IMR-90 (cell line): ENCODE data around the gene SEC24B. TPM values are rescaled to one million over a fixed set of nuclear protein-coding genes. Genes with fewer than 3 reads are reported as not detected.

Experiments used
- ATAC-seq: fragments of 200-7000 bp; cut with Tn5 transposase; 2 replicates; pipeline ENCODE4 v1.9.1; 2020; ENCODE audit warnings: low read depth, mild to moderate bottlenecking, moderate library complexity
- BruUV-seq: library from RNA; stranded (reverse); fragments of 400-500 nt; replicated peaks from 2 replicates; lab custom pipeline; 2021; lab: Mats Ljungman, UMichigan
- CTCF ChIA-PET: fragments of 300-600 bp; formaldehyde crosslinking; extraction: SDS; loops from one replicate; lab custom pipeline; 2021; ENCODE audit warnings: antibody characterized with exemption; lab: Yijun Ruan, JAX
- POLR2A ChIA-PET: fragments of 300-600 bp; sonication (Branson Sonifier 250); formaldehyde crosslinking; loops from one replicate; lab custom pipeline; 2022; ENCODE audit warnings: antibody characterized with exemption; ENCODE audit not compliant: unreplicated experiment; lab: Charles Lee
- DNase-seq: peaks from one replicate; pipeline ENCODE4 v3.0.0; 2013
- H2AFZ ChIP-seq: replicated peaks from 2 replicates; pipeline ENCODE3; 2013; ENCODE audit warnings: low read length, mild to moderate bottlenecking; ENCODE audit not compliant: poor library complexity
- H2AK5ac ChIP-seq: 2 replicates; pipeline ENCODE4 v1.6.1; 2013; ENCODE audit warnings: low read depth, low read length, inconsistent platforms
- H2AK9ac ChIP-seq: replicated peaks from 2 replicates; pipeline ENCODE3; 2013; ENCODE audit warnings: mild to moderate bottlenecking, low read depth, low read length, moderate library complexity; ENCODE audit not compliant: poor library complexity
- H2BK120ac ChIP-seq: 2 replicates; pipeline ENCODE4 v1.6.1; 2013; ENCODE audit warnings: low read depth, low read length, inconsistent platforms
- H2BK15ac ChIP-seq: 3 replicates; pipeline ENCODE4 v1.6.1; 2013; ENCODE audit warnings: low read depth, low read length, inconsistent platforms
- H2BK20ac ChIP-seq: 2 replicates; pipeline ENCODE4 v1.6.1; 2013; ENCODE audit warnings: low read depth, mild to moderate bottlenecking, inconsistent platforms, low read length, moderate library complexity
- H2BK5ac ChIP-seq: 2 replicates; pipeline ENCODE4 v1.6.1; 2013; ENCODE audit warnings: mild to moderate bottlenecking, low read depth, low read length, inconsistent platforms; ENCODE audit not compliant: poor library complexity, severe bottlenecking
- H3K14ac ChIP-seq: replicated peaks from 2 replicates; pipeline ENCODE4 v1.6.1; 2013; ENCODE audit warnings: low read depth, low read length, inconsistent platforms
- H3K18ac ChIP-seq: 2 replicates; pipeline ENCODE4 v1.6.1; 2013; ENCODE audit warnings: low read depth, low read length, control low read depth
- H3K23ac ChIP-seq: 2 replicates; pipeline ENCODE4 v1.6.1; 2013; ENCODE audit warnings: low read depth, low read length, inconsistent platforms
- H3K27ac ChIP-seq: 2 replicates; pipeline ENCODE4 v1.5.1; 2013; ENCODE audit warnings: mild to moderate bottlenecking, control low read depth, low read length; ENCODE audit not compliant: insufficient read depth
- H3K27me3 ChIP-seq: 2 replicates; pipeline ENCODE4 v1.6.1; 2013; ENCODE audit warnings: low read length; ENCODE audit not compliant: control insufficient read depth, insufficient read depth
- H3K36me3 ChIP-seq: 2 replicates; pipeline ENCODE4 v1.6.1; 2013; ENCODE audit warnings: low read length, mixed read lengths; ENCODE audit not compliant: control insufficient read depth, insufficient read depth
- H3K4ac ChIP-seq: 2 replicates; pipeline ENCODE4 v1.6.1; 2013; ENCODE audit warnings: low read depth, low read length, inconsistent platforms
- H3K4me1 ChIP-seq: 2 replicates; pipeline ENCODE4 v1.6.1; 2013; ENCODE audit warnings: low read length, mixed read lengths; ENCODE audit not compliant: control insufficient read depth, insufficient read depth
- H3K4me2 ChIP-seq: 2 replicates; pipeline ENCODE4 v1.6.1; 2013; ENCODE audit warnings: low read depth, mild to moderate bottlenecking, control low read depth, low read length, moderate library complexity
- H3K4me3 ChIP-seq: 2 replicates; pipeline ENCODE4 v1.5.1; 2013; ENCODE audit warnings: low read depth, mild to moderate bottlenecking, control low read depth, low read length, moderate library complexity; ENCODE audit not compliant: insufficient read depth
- H3K56ac ChIP-seq: 2 replicates; pipeline ENCODE4 v1.6.1; 2013; ENCODE audit warnings: low read length, inconsistent platforms; ENCODE audit not compliant: insufficient read depth; ENCODE audit errors: extremely low read depth
- H3K79me1 ChIP-seq, 2 experiments: 2 replicates each; pipeline ENCODE4 v1.6.1; 2013; ENCODE audit warnings: low read length in 2 of 2, inconsistent platforms in 1 of 2, low read depth in 1 of 2
- H3K9ac ChIP-seq: 2 replicates; pipeline ENCODE4 v1.6.1; 2013; ENCODE audit warnings: low read depth, low read length, control low read depth
- H3K9me1 ChIP-seq: 2 replicates; pipeline ENCODE4 v1.6.1; 2013; ENCODE audit warnings: low read length, inconsistent platforms; ENCODE audit not compliant: insufficient read depth
- H3K9me3 ChIP-seq: 2 replicates; pipeline ENCODE4 v1.6.1; 2013; ENCODE audit warnings: low read length; ENCODE audit not compliant: control insufficient read depth, insufficient read depth
- H4K20me1 ChIP-seq: 2 replicates; pipeline ENCODE4 v1.6.1; 2013; ENCODE audit warnings: low read length, inconsistent platforms; ENCODE audit not compliant: insufficient read depth
- H4K5ac ChIP-seq: 2 replicates; pipeline ENCODE4 v1.6.1; 2013; ENCODE audit warnings: mild to moderate bottlenecking, low read depth, low read length, control low read depth
- H4K8ac ChIP-seq, 2 experiments: 2 replicates each; pipeline ENCODE4 v1.6.1; 2013; ENCODE audit warnings: low read depth in 2 of 2, low read length in 2 of 2, control low read depth in 1 of 2, inconsistent platforms in 1 of 2
- H4K91ac ChIP-seq: 2 replicates; pipeline ENCODE4 v1.6.1; 2013; ENCODE audit warnings: low read depth, low read length, inconsistent platforms; ENCODE audit not compliant: insufficient read depth
- BHLHE40 ChIP-seq: fragments of 150-350 bp; IDR thresholded peaks from 2 replicates; pipeline ENCODE4 v1.6.1; 2016; ENCODE audit warnings: mild to moderate bottlenecking, low read depth, low read length
- RAD21 ChIP-seq: IDR thresholded peaks from 2 replicates; pipeline ENCODE4 v1.6.1; 2012; ENCODE audit warnings: low read length, improper control_type of control experiment
- WGBS, 2 experiments: methylation state at CpG; one replicate each; pipeline versions ENCODE4 v1.1.5 to v1.1.7; 2013; ENCODE audit warnings: missing lambda C conversion rate in 2 of 2; ENCODE audit not compliant: insufficient read length in 1 of 2; ENCODE audit errors: extremely low coverage in 2 of 2; 5-methylcytosine and 5-hydroxymethylcytosine counted together
- dilution Hi-C: fragments of 300-500 bp; cut with HindIII; formaldehyde crosslinking; loops from one replicate; pipeline ENCODE4 v1.14.3; 2018; ENCODE audit warnings: low sequenced_read_pairs; ENCODE audit not compliant: unreplicated experiment
- in situ Hi-C: fragments of 300-500 bp; cut with MboI; formaldehyde crosslinking; loops from 3 replicates; pipeline ENCODE4 v1.14.3; 2019; ENCODE audit warnings: low sequenced_read_pairs, inconsistent platforms, mixed read lengths
- intact Hi-C: fragments of 100-400 bp; cut with micrococcal nuclease; formaldehyde crosslinking; loops from 2 replicates; pipeline ENCODE4 v1.10.0; 2022
- polyA plus RNA-seq, 3 experiments: library from polyadenylated mRNA; depleted of rRNA; stranded (reverse); fragments of >200 nt; gene quantifications; 2 replicates each; pipeline ENCODE4 v1.2.3, GENCODE V29; 2012; ENCODE audit warnings: low replicate concordance in 1 of 3
- total RNA-seq: library from RNA; depleted of rRNA; stranded (reverse); fragments of >200 nt; gene quantifications from 2 replicates; pipeline ENCODE4 v1.2.3, GENCODE V29; 2012

Gene SEC24B
- total and polyA plus RNA-seq, 2 of the 4 experiments (the other 2 are of a cell fraction): 19.0 to 27.4 TPM

DNA sequence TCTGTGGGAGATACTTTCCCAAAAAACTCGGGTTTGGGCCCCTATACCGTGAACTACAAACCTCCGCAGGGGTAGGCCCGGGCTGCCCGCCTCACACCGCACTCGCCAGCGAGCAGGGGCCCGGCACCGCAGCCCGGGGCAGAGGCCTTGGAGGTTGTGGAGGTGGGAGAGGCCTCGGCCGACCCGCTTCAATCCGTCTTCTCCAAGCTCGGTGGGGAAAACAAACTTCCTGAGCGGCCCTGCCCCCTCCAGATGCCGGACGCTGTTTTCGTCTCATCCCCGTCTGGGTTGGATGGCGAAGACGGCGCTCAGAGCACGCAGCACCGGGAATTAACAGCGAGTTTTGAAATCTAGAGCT is 126.0 kb downstream of the SEC24B start:
- POLR2A ChIA-PET: no interaction called here
- Histone ChIP-seq H3K9ac (peak overlapping the region; percentile 73), H3K79me1 (peaks cover 5 to 6% of the 10 kb centered on the region in 2 experiments; a peak in 3 of 4 replicates), H4K20me1 (no peaks in the 10 kb centered on the region), H3K23ac (no peak overlapping the region), H2AFZ (peak overlapping the region; percentile 93), H2BK20ac (no peak overlapping the region), H3K9me3 (no peaks in the 10 kb centered on the region), H4K8ac (peak overlapping the region; percentile 77), H2BK5ac (peak overlapping the region; percentile 27), H3K9me1 (no peaks in the 10 kb centered on the region), H4K91ac (peak overlapping the region; percentile 27; the same call in 1 of the 2 replicates), H3K36me3 (no peaks in the 10 kb centered on the region), H3K4me1 (no peaks in the 10 kb centered on the region; the same call in none of the 2 replicates), H2BK120ac (no peak overlapping the region), H3K14ac (0 out of 2 replicates have a peak overlapping the region, but pooled peaks have one; percentile 11), H3K4me3 (peak overlapping the region; percentile 61), H3K56ac (peak overlapping the region; percentile 8; the same call in 1 of the 2 replicates), H4K5ac (peak overlapping the region; percentile 6; the same call in 1 of the 2 replicates), H3K4ac (peak overlapping the region; percentile 16), H2AK9ac (no peak overlapping the region), H3K27ac (peak overlapping the region; percentile 67), H2AK5ac (no peak overlapping the region), H3K27me3 (no peaks in the 10 kb centered on the region), H2BK15ac (no peak overlapping the region), H3K18ac (no peak overlapping the region; the same call in 1 of the 2 replicates), H3K4me2 (peak overlapping the region; percentile 64)
- dilution Hi-C loops (no loop called here), in situ Hi-C loops (no loop called here), intact Hi-C loops (no loop called here)
- DNase-seq: no peak
- no peak for TF ChIP-seq BHLHE40
- TF ChIP-seq RAD21: no peak
- ATAC-seq: peak; percentile 35
- no TSS peak for BruUV-seq
- 0% methylated on average over 10 of the region's 27 CpGs; no CpG with 5 or more reads in 1 of the 2 experiments for WGBS, 2 experiments
- CTCF ChIA-PET: no interaction called here
